ENCODE measurements around the gene XYLT1.
"Not testable (repeated sequence)": the region's sequence is repeated elsewhere in the genome, so short reads cannot be mapped to it uniquely, and the experiment has no call there.

XYLT1 gene

GRCh38 chr16:17350207-17350606 lies 120.6 kb downstream of the XYLT1 start:
- DNase-seq = no peak

GRCh38 chr16:17348826-17349225 lies 121.9 kb downstream of the XYLT1 start:
- no peak for DNase-seq

- no peak for DNase-seq
These were observed 122.5 kb downstream of the XYLT1 start for GRCh38 chr16:17348042-17348783.

- DNase-seq = no peak
These were observed 123.1 kb downstream of the XYLT1 start for GRCh38 chr16:17347624-17348023.

GRCh38 chr16:17346621-17347569 lies 123.9 kb downstream of the XYLT1 start:
- DNase-seq = no peak

GRCh38 chr16:17345043-17345442 lies 125.7 kb downstream of the XYLT1 start:
- DNase-seq = no peak

GRCh38 chr16:17343728-17344127 lies 127.0 kb downstream of the XYLT1 start:
- no peak for DNase-seq

GRCh38 chr16:17343028-17343427 lies 127.7 kb downstream of the XYLT1 start:
- DNase-seq = no peak

- no peak for DNase-seq
These were observed 128.7 kb downstream of the XYLT1 start for GRCh38 chr16:17342031-17342430.

- DNase-seq = no peak
These were observed 130.0 kb downstream of the XYLT1 start for GRCh38 chr16:17340804-17341203.

- DNase-seq = no peak
These were observed 130.8 kb downstream of the XYLT1 start for GRCh38 chr16:17339764-17340541.

GRCh38 chr16:17338244-17338643 lies 132.5 kb downstream of the XYLT1 start:
- no peak for DNase-seq

GRCh38 chr16:17336530-17336900 lies 134.2 kb downstream of the XYLT1 start:
- no peak for DNase-seq

- DNase-seq = no peak
These were observed 134.8 kb downstream of the XYLT1 start for GRCh38 chr16:17335826-17336529.

GRCh38 chr16:17335406-17335805 lies 135.4 kb downstream of the XYLT1 start:
- DNase-seq = not testable (repeated sequence)

- no peak for DNase-seq
These were observed 136.7 kb downstream of the XYLT1 start for GRCh38 chr16:17334096-17334495.

- DNase-seq = no peak
These were observed 137.5 kb downstream of the XYLT1 start for GRCh38 chr16:17333229-17333628.

GRCh38 chr16:17331991-17332390 lies 138.8 kb downstream of the XYLT1 start:
- DNase-seq = no peak

GRCh38 chr16:17331071-17331607 lies 139.6 kb downstream of the XYLT1 start:
- no peak for DNase-seq

- DNase-seq = no peak
These were observed 140.7 kb downstream of the XYLT1 start for GRCh38 chr16:17330044-17330443.

- no peak for DNase-seq
These were observed 141.4 kb downstream of the XYLT1 start for GRCh38 chr16:17329391-17329790.

- DNase-seq = no peak
These were observed 141.8 kb downstream of the XYLT1 start for GRCh38 chr16:17328932-17329331.

Data from NCI-H748 treated with DMSO at 0.1 percent for 48 hours (cell line).